ACC112 (cell line): Measurements from ENCODE around the gene CCR9.

Source experiments
- H2AFZ ChIP-seq: fragments of 200-600 bp; sonication (generic); one replicate; pipeline ENCODE4 v1.6.0; 2017; ENCODE audit warnings: antibody characterized with exemption, low read length; ENCODE audit not compliant: unreplicated experiment
- H3K27ac ChIP-seq: fragments of 200-600 bp; sonication (generic); 2 replicates; pipeline ENCODE4 v1.5.1; 2014; ENCODE audit warnings: low read depth, mild to moderate bottlenecking, antibody characterized with exemption, low read length, moderate library complexity
- H3K27me3 ChIP-seq: fragments of 200-600 bp; sonication (generic); 2 replicates; pipeline ENCODE4 v1.6.1; 2014; ENCODE audit warnings: mild to moderate bottlenecking, antibody characterized with exemption, low read length, moderate library complexity, mixed read lengths; ENCODE audit not compliant: insufficient read depth
- H3K36me3 ChIP-seq: fragments of 200-600 bp; sonication (generic); 2 replicates; pipeline ENCODE4 v1.6.1; 2016; ENCODE audit warnings: mild to moderate bottlenecking, antibody characterized with exemption, low read length, moderate library complexity, mixed read lengths; ENCODE audit not compliant: insufficient read depth
- H3K4me1 ChIP-seq: fragments of 200-600 bp; sonication (generic); one replicate; pipeline ENCODE4 v1.6.1; 2016; ENCODE audit warnings: low read length, mixed read lengths; ENCODE audit not compliant: insufficient read depth, unreplicated experiment, control insufficient read depth
- H3K4me3 ChIP-seq: fragments of 200-600 bp; sonication (generic); 2 replicates; pipeline ENCODE4 v1.5.1; 2014; ENCODE audit warnings: mild to moderate bottlenecking, low read depth, low read length
- H3K79me2 ChIP-seq: fragments of 200-600 bp; sonication (generic); one replicate; pipeline ENCODE4 v1.6.0; 2016; ENCODE audit warnings: low read length; ENCODE audit not compliant: control insufficient read depth, unreplicated experiment, insufficient read depth

CCR9 gene

DNA sequence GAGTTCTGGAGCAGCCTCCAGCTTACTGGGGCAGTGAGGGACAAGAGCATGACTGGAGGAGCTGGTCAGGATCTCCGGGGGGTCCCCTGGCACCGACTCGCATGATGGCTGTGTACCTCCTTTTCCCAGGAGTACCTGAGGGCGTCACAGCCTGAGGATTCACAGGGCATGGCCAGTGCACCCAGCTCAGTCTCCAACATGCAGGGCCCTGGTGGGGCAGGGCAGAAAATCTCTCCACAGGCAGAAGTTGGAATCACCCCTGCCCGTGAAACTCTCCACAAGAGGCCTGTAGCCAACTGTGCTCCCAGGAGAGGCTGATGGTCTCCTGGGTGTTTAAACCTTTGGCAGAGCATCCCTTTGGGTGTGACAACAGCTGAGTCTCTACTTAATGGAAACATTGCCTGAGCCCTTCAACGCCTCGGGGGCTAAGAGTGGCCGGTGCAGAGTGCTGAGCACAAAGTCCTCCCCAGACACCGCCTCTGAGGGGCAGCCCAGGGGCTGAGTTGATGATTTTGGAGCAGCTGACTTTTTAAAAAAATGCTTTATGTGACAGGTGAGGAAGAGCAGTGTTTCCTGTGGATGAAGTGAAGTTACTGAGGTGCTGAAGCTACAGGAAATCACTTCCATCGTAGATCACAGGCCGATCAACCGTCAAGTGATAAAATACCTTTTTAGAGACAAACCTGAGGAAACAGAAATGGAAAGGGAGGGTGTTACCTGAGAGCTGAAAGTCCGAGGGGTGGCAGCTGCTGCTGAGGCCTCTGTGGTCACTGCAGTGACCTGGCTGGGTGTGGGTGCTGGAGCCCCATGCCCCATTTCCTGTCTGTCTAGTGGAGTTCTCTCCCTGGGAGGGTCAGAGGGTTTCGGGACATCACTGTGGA is 35.1 kb downstream of the CCR9 start:
- no peak overlapping the region for H3K4me3 ChIP-seq
- H2AFZ ChIP-seq = no peak overlapping the region
- H3K79me2 ChIP-seq = no peaks in the 10 kb centered on the region
- H3K4me1 ChIP-seq = peaks cover 7% of the 10 kb centered on the region
- no peak overlapping the region for H3K27ac ChIP-seq
- no peaks in the 10 kb centered on the region for H3K27me3 ChIP-seq
- peaks cover 8% of the 10 kb centered on the region; the same call in 1 of the 2 replicates for H3K36me3 ChIP-seq

GRCh38 chr3:45922039-45922326 is 35.6 kb downstream of the CCR9 start:
- H3K27ac ChIP-seq = no peak overlapping the region
- peaks cover 8% of the 10 kb centered on the region; the same call in 1 of the 2 replicates for H3K36me3 ChIP-seq
- no peak overlapping the region for H2AFZ ChIP-seq
- H3K79me2 ChIP-seq = no peaks in the 10 kb centered on the region
- no peak overlapping the region for H3K4me3 ChIP-seq
- no peaks in the 10 kb centered on the region for H3K27me3 ChIP-seq
- H3K4me1 ChIP-seq = peaks cover 7% of the 10 kb centered on the region

GRCh38 chr3:45922950-45923590 is 36.7 kb downstream of the CCR9 start:
- Histone ChIP-seq H3K4me1 (peaks cover 12% of the 10 kb centered on the region), H2AFZ (no peak overlapping the region), H3K36me3 (peaks cover 8% of the 10 kb centered on the region; the same call in 1 of the 2 replicates), H3K27me3 (no peaks in the 10 kb centered on the region), H3K27ac (no peak overlapping the region), H3K79me2 (no peaks in the 10 kb centered on the region), H3K4me3 (no peak overlapping the region)

GRCh38 chr3:45923755-45924154 is 37.4 kb downstream of the CCR9 start:
- Histone ChIP-seq H3K4me1 (peaks cover 13% of the 10 kb centered on the region), H3K79me2 (no peaks in the 10 kb centered on the region), H3K27ac (no peak overlapping the region), H3K36me3 (peaks cover 8% of the 10 kb centered on the region; the same call in 1 of the 2 replicates), H2AFZ (no peak overlapping the region), H3K27me3 (no peaks in the 10 kb centered on the region), H3K4me3 (no peak overlapping the region)

DNA sequence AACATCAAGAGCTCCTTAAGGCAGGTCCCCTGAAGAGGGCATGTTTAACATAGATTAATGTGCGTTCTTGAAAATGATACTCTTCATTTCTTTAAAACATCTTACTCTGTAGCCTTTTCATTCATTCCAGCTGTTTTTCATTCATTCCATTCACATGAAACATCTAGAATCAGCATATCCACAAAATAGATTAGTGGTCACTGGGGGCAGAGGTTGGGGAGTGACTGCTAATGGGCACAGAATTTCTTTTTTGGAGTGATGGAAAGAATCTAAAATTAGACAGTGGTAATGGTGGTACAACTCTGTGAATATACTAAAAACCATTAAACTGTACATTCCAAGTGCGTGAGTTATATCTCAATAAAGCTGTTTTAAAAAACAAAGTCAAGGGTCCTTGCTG is 41.5 kb downstream of the CCR9 start:
- H3K27me3 ChIP-seq = no peaks in the 10 kb centered on the region
- no peak overlapping the region for H2AFZ ChIP-seq
- no peak overlapping the region for H3K27ac ChIP-seq
- H3K79me2 ChIP-seq = no peaks in the 10 kb centered on the region
- no peak overlapping the region for H3K4me3 ChIP-seq
- H3K36me3 ChIP-seq = peaks cover 12% of the 10 kb centered on the region; the same call in 1 of the 2 replicates
- H3K4me1 ChIP-seq = peaks cover 13% of the 10 kb centered on the region

DNA sequence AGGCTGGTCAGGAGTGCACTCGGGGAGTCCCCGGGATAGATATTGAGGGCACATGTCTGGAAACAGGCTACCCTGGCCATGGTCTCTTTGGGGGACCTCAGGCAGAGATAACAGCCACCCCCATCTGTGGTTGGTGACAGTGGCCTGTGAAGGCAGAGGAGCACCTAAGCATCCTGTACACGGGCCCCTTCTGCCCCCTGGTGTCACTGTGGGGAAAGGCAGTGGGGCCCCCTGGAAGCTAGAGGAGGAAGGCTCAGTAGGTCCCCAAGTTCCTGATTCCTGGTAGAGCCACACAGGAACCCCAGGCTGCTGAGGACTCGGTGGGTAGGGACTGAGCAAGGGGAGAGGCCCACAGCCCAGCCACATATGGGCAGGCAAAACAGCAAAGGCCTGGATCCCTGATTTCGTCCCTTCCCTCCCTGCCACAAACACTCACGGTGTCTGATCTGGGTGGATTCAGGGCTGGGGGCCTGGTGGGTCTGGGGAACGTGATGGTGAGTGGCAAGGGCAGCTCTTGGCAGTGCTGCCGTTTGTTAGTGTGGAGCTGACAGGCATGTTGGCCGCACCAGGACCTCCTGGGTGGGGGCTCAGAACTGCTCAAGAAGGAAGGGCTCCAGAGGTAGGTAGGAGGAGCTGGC is 42.8 kb downstream of the CCR9 start:
- Histone ChIP-seq H3K27ac (no peak overlapping the region), H3K79me2 (no peaks in the 10 kb centered on the region), H3K4me1 (peaks cover 7% of the 10 kb centered on the region), H3K4me3 (no peak overlapping the region), H2AFZ (no peak overlapping the region), H3K27me3 (no peaks in the 10 kb centered on the region), H3K36me3 (peaks cover 5% of the 10 kb centered on the region; the same call in 1 of the 2 replicates)

DNA sequence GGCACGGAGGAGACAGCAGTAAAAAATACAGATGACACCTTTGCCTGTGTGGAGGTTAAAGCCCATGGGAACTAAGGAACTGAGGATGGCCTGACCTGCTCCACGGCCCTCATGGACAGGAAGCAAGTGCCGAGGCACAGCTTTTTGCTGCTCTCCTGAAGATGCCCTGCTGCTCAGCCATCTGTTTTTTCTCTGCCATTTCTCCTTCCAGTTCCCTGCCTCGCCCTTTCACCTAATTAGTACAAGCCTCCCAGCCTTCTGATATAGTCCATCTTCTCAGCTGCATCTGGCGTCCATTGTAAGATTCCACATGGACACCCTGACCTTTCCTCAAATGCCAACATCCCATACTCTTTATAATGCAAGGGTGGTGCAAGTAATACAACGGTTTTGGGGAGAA is 45.2 kb downstream of the CCR9 start:
- peaks cover 5% of the 10 kb centered on the region for H3K4me1 ChIP-seq
- H3K27ac ChIP-seq = no peak overlapping the region
- peaks cover 10% of the 10 kb centered on the region for H3K36me3 ChIP-seq
- no peak overlapping the region for H2AFZ ChIP-seq
- H3K79me2 ChIP-seq = no peaks in the 10 kb centered on the region
- no peaks in the 10 kb centered on the region for H3K27me3 ChIP-seq
- H3K4me3 ChIP-seq = no peak overlapping the region

DNA sequence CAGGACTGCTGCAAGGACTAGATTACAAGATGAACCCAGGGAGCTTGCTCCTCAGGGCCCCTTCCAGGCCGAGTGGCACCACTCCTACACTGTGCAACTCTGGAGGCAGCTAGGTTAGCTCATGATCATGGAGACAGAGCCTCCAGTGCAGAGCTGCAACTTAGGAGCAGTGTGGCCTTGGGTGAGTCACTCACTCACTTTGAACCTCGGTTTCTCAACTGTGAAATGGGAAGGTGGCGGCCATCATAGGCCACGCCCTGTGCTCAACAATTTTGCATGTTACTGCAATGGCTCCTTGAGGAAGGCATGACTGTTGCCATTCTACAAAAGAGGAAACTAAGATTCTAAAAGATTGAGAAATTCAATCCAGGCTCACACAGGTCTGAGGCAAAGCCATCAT is 45.8 kb downstream of the CCR9 start:
- Histone ChIP-seq H3K27me3 (no peaks in the 10 kb centered on the region), H3K4me3 (no peak overlapping the region), H2AFZ (no peak overlapping the region), H3K79me2 (no peaks in the 10 kb centered on the region), H3K4me1 (peaks cover 5% of the 10 kb centered on the region), H3K36me3 (peaks cover 10% of the 10 kb centered on the region), H3K27ac (no peak overlapping the region)

DNA sequence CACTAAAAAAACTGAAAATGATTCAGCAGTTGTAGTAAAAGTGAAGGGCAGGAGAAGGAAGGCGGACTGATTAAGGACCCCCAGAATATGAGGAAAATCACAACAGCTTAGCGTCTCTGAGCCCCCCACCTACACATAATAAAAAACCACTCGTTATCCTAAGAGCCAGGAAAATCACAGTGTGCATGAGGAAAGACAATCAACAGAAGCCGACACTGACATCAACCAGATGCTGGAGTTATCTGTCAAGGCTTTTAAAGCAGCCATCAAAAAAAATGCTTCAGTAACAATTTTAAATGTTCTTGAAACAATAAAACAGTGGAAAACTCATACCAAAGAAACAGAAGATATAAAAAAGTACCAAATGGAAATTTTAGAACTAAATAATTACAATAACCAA is 47.2 kb downstream of the CCR9 start:
- H2AFZ ChIP-seq = no peak overlapping the region
- H3K27me3 ChIP-seq = no peaks in the 10 kb centered on the region
- H3K36me3 ChIP-seq = peaks cover 10% of the 10 kb centered on the region
- H3K4me3 ChIP-seq = no peak overlapping the region
- H3K4me1 ChIP-seq = no peaks in the 10 kb centered on the region
- H3K27ac ChIP-seq = no peak overlapping the region
- no peaks in the 10 kb centered on the region for H3K79me2 ChIP-seq

DNA sequence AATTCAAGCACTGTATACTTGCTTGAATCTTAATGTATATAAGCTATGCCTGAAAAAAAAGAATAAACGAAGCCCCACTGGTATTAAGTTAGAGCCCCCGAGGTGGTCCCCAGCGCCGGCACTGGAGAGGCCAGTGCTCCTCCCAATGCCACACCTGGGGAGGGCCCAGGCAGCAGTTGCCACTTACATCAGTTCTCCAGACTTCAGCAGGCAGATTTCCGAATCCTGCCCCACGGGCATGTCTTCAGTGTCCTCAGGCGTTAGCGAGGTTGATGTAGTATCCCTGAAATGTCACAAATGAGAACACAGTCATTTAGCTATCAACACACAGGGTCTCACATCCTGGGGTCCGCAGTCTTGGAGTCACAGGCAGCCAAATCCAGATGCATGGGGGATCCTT is 49.9 kb downstream of the CCR9 start:
- peaks cover 7% of the 10 kb centered on the region for H3K4me1 ChIP-seq
- H3K79me2 ChIP-seq = no peaks in the 10 kb centered on the region
- no peak overlapping the region for H3K27ac ChIP-seq
- no peak overlapping the region for H2AFZ ChIP-seq
- H3K27me3 ChIP-seq = no peaks in the 10 kb centered on the region
- peaks cover 6% of the 10 kb centered on the region; the same call in 1 of the 2 replicates for H3K36me3 ChIP-seq
- H3K4me3 ChIP-seq = no peak overlapping the region
